GM03348 (cell line): Measurements from ENCODE around the gene CACNA2D1.
"Not testable (repeated sequence)": the region's sequence is repeated elsewhere in the genome, so short reads cannot be mapped to it uniquely, and the experiment has no call there.

ENCODE experiments used
- DNase-seq: peaks from one replicate; pipeline ENCODE4 v3.0.0; 2012; ENCODE audit warnings: low spot score

The CACNA2D1 gene

DNA sequence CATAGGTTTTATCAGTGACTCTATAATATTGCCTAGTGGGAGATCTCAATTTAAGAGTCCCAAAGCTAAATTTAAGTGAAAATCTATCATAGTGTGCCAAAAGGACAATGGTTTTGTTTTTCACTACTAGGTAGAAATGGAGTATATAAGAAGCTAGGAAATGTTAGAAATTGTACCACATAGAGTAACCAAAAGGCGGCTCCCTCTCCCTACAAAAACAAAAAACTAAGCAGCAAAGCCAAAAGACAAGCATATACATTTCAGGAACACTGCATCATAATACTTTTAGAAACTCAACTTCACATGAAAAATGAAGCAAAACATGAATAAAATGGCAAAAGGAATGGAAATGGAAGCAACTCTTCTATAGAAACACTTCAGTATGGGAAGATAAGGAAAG, 271.6 kb downstream of the CACNA2D1 start:
- DNase-seq: no peak

DNA sequence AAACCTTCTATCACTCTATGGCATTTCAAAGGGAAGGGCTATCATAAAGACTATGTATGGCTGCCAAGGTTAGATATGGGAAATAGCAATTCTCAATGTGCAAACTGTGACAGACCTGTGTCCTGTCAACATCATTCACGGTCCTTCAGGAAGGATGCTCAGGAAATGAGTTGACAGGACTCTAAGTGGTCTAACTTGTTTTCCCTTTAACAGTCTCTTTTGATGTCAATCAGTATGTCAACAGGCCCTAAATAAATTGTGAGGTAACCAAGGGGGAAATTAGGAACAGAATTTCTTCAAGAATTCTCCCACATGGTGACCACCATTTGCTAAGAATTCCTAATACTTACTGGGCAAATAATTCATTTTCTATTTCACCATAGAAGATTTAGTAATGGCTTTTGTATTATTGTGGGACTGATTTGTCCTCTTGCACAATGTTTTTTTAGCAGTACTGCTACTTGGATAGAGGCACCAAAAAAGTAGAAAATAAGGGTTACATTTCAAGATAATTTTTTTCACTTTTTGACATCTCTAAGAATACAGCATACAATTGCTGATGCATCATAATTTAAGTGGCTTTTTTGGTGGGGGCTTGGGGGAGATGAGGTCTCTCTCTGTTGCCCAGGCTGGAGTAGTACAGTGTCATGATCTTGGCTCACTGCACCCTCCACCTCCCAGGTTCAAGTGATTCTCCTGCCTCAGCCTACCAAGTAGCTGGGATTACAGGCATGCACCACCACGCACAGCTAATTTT, 275.8 kb downstream of the CACNA2D1 start:
- no peak for DNase-seq

DNA sequence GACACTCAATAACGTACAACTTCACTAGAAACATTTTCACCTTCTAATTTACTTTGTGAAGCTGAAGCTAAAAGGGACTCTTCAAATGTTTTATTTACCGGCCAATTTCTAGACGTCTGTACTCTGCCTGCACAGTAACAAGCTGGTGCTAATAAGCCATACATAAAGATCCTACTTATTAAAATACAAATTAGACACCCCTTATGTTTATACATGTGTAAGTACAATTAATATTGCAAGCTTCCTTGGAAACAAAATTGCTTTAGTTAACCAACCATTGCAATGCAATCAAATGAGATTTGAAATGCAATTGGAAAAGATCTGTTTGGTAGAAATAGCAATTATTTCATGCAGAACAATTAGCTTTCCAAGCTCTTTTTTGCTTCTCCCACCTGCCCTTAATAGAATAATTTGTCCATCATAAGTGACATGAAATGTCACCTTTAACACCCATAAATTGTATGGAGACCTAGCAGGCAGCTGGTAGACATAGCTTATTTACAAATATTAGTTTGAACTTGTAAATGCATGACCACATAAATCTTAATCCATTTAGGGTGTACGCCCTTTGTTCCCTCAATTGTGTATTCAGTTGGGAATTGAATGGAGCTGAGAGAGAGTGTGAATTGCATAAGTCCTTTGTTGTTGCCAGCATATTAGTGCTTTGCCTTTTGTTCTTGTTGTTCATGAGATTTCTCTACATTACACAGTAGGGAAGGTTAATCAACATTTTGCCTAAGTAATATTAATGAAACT, 277.1 kb downstream of the CACNA2D1 start:
- no peak for DNase-seq

DNA sequence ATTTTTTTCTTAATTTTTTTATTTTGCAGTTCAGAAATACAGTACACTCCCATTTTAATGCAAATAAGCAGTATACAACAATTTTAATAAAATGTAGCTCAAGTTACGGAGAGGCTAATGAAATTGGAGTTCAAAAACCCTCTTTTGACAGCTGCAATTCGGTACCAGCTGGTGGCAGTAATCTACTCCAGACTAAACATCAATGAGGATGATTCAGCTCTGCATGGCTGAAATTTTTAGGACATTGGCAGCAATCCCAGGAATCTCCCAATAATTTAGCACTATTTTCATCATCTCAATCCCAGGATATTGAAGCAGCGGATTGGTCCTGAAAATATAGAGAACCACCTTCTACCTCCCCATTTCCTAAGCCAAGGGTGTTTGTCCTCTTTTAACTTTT, 278.8 kb downstream of the CACNA2D1 start:
- peak; percentile 64 for DNase-seq

DNA sequence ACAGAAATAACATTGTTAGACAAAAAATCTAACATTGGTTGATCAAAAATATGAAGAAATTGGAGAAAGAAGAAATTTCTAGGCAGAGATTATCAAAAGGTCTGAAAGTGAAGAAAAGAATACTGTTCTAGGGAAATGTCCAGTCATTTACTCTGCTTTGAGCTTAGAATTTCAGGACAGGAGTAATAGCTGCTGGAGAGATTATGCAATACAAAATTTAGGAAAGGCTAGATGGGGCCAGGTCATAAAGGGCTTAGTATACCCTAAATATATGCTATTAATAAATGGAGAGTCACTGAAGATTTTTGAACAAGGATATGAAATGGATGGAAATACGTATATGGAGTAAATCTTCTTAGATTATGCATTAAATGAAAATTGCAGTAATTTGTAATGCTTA, 279.2 kb downstream of the CACNA2D1 start:
- DNase-seq: no peak

DNA sequence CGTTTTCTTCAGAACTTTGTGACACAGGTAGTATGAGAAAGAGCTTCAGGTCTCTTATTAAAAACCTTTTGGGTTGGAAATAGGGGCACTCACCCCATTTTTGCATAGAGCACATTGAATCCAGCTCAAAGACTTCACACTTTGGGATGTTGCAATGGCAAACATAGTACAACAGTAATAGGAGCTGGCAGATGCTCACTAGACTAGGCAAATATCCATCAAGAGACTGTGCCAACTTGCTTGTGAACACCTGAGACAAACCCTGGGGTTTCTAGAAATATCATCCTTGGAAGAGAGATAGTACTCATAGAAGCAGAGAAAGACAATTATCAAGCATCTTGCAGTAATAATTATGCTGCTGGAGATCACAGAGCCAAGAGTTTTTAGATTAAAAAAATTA, 280.0 kb downstream of the CACNA2D1 start:
- no peak for DNase-seq

DNA sequence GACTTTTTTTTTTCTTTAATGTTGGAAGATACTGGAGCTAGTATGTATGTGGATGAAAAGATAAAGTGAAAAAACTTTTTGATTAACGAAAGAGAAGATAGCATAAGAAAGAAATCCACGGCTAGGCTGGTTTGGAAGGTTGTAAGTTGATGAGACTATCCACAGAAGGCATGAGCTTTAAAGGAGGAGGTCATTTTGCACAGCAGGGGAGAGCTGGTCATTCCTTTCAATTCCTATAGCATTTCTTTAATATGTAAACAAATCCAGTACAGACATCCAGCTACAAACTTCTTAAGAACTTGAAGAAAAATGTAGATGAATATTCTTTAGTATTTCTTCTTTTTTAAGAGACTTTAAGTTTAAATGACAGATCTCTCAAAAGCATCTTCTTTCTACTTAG, 281.3 kb downstream of the CACNA2D1 start:
- no peak for DNase-seq

DNA sequence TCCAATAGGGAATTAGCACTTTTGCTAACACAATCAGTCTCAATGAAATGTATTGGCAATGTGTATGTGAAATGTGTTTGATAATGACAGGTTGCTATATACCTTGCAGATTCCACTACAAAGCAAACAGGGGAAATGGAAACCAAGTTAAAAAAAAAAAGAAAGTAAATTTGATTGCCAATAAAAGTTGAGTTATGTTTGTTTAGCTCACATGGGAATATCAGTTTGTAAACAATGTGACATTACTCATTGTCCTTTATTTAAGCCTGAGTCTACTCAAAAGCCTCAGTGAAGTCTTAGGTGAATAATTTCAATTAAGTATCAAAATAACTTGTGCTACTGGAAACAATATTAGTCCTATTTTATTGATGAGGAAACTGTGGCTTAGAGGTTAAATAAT, 285.2 kb downstream of the CACNA2D1 start:
- DNase-seq: no peak

DNA sequence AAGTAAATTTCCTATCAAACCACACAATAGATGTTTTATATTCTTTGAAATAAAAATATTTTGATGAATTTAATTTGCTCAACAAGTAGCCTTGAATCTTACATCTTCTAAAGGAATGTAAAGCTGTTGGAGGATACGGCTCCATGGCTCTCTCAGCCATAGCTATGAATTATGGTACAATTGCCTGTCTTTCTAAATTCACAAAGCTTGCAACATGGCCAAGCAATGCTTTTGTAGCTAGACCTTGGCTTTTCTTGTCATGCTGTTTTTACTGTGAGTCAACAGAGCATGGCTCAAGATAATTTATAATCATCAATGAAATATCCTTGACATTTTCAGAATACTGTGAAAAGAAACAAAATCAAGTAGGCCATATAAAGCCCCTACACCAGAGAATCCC, 286.7 kb downstream of the CACNA2D1 start:
- no peak for DNase-seq

DNA sequence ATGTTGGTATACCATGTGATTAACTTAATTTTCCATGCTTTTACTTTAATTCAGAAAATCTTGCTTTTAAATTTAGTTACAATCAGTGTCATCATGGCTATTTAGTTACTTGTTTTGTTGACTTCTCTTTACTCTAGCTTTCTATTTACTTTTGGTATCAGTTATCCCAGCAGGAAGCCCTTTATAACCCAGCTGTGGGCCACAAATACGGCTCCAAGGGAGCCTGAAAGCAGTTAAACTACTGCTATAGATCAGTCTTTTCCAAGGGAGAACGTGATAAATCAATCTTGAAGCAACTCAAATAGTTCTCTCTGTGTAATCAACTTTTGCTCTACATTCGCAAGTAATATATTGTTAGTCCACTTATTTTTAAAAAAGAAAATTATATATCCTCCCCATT, 287.4 kb downstream of the CACNA2D1 start:
- no peak for DNase-seq

DNA sequence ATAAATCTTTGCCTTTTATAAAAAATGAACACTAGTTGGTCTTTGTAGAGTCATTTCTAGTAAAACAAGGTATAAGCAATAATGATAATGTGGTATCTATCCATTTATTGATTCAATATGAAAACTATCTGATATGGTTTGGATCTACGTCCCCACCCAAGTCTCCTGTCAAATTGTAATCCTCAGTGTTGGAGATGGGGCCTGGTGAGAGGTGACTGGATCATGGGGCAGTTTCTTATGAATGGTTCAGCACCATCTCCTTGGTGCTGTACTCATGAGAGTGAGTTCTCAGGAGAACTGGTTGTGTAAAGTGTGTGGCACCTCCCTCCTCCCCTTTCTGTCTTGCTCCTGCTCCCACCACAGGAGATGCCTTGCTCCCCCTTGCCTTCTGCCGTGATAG, 288.8 kb downstream of the CACNA2D1 start:
- DNase-seq: no peak

DNA sequence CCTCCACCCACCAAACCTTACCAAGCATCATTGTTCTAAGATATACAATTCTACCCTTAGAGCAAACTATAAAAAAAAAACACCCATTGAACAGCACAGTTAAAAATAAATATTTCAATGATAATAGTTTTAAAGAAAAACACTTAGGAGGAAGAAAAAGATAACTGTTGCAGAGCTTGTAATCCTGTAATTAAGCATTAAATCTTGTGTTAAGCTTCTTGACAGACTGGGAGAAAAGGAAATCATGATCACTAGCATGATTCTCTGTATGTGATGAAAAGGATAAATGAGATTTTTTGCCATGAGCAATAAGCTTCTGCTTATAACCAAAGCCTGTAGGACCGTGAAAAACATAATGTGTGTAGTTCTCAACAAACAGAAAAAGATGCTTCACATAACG, 289.8 kb downstream of the CACNA2D1 start:
- DNase-seq: no peak

DNA sequence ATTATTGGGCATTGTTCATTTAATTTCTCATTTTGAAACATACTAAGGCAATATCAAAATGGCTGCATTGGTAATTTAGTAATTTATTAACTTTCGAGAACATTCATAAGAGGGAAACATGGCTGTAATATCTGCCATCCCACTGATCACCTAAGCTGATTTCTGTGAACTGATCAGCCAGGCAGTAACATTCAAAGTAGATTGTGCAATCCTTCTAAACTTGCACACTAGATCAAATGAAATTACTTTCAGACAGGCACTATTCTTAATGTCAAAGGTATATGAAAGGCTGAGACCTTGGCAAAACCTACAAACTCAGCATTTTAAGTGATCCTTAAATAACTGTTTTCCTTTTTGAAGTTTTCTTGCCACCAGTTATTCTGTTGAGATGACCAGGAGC, 290.7 kb downstream of the CACNA2D1 start:
- no peak for DNase-seq

DNA sequence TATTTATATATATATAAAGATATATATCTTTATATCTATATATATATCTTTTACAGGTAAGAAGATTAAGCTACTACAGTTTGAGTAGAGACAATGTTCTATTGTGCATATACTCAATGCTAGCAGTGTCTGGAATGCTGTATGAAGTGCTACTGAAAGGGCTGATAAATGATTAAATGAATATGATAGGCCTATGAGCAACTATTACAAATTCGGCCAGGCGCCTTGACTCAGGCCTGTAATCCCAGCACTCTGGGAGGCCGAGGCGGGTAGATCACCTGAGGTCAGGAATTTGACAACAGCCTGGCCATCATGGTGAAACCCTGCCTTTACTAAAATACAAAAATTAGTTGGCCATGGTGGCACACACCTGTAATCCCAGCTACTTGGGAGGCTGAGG, 297.1 kb downstream of the CACNA2D1 start:
- no peak for DNase-seq

DNA sequence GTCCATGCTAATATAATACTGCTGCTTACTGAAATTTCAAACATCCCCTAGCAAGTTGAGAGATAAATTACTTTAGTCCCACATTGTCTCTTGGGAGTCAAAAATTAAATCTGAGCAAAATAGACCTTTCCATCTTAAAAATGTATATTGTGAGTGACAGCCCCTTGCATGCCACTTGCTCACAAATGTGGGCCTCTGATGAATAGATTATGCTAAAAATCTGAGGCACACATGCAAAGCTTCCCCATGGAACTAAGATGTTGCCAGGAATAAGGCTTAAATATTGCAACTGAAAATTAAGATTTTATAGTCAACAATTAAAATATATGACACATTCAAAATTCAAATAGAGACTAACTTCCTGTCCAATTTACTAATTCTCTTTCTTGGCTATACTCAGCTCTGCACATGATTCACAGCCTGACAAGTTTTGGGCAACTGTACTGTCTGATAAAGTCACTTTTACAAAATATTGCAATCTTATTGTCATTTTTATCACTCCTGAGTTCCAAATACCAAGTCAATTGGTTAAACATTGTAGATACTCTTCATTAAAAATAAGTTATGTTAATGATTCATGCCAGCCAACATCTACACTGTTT, 301.2 kb downstream of the CACNA2D1 start:
- no peak for DNase-seq

DNA sequence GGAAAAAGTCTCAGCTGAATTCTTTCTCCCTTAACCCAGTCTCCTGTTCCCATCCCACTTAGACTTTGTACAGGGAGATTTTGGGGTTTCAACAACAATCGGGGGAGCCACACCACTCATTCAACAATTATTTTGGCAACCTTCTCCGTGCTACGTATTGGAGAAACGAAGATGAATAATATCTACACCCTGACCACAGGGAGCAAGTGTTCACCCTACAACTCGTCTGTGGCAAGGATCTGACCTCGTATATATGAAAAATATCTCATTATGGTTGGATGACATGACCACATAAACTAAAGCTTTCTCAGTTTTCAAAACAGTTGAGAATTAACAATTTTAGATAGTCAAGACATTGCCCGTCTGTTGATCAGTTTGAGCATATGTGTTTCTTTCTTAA, 302.1 kb downstream of the CACNA2D1 start:
- DNase-seq: no peak

DNA sequence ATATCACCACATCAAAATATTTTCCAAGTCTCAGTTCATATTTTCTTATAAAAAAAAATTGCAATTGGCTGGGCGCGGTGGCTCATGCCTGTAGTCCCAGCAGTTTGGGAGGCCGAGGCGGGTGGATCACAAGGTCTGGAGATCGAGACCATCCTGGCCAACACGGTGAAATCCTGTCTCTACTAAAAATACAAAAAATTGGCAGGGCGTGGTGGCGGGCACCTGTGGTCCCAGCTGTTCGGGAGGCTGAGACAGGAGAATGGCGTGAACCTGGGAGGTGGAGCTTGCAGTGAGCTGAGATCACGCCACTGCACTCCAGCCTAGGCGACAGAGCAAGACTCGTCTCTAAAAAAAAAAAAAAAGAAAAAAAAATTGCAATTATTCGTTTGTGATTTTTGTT, 303.0 kb downstream of the CACNA2D1 start:
- DNase-seq: not testable (repeated sequence)

DNA sequence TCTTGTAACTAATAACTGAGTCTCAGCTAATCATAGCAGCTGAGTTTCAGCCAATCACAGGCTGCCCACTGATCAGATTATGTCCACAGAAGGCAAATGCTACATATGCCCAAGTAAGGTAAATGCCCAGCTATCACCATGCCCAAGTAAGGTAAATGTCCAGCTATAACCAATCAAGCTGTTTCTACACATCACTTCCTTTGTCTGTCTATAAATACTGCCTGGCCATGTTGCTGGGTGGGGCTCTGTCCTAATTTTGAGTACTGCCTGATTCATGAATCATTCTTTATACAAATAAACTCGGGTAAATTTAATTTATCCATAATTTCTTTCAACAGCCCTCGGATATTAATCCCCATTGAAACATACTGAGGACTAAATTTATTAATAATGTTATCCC, 312.4 kb downstream of the CACNA2D1 start:
- DNase-seq: no peak

DNA sequence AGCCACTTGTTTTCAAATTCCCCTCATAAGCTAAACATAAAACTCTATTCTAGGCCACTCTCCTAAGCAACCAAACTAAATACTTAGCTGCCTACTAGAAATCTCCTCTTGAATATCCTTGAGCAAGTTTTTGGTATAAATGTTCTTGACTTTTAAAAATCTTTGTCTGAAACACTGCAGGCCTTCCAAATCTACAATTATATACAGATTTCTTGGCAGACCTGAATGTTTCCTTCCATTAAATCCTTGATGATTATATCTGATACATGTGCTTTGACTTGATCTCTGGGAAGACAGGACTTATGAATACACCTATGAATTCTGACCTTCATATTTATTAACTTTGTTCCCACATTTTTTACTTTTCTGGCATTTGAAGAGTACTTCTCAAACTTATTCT, 314.5 kb downstream of the CACNA2D1 start:
- DNase-seq: no peak

DNA sequence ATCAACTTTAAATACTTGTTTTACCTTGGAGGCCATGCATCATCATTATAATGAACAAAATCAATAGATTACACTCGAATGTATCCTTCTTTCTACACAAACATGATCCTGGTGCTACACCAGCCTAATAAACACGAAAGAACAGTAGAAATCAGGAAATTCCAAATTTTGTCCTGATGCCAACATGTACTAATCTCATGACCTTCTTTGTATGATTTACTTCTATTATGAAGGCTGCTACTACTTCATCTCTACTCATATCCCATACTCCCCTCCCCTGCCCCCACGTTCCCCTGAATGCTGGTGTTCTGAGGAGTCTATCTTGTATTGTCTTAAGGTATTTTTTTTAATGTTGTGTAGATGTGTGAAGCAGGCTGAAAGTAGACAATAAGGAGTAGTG, 315.0 kb downstream of the CACNA2D1 start:
- DNase-seq: no peak

DNA sequence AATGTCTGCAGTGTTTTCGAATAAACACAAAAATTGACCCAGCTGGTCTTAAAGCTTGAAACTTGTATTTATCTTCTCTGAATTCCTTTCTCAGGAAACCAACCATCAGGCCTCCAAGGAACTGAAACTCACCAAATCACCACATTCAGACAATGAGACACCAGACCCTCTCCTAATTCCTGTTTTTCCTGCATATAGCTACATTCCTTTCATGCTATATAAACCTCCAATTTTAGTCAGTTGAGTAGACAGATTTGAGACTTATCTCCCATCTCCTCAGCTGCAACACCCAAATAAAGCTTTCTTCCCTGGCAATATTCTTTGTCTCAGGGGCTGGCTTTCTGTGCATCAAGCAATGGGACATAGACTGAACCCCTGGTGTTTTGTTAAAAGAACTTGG, 317.0 kb downstream of the CACNA2D1 start:
- DNase-seq: no peak

DNA sequence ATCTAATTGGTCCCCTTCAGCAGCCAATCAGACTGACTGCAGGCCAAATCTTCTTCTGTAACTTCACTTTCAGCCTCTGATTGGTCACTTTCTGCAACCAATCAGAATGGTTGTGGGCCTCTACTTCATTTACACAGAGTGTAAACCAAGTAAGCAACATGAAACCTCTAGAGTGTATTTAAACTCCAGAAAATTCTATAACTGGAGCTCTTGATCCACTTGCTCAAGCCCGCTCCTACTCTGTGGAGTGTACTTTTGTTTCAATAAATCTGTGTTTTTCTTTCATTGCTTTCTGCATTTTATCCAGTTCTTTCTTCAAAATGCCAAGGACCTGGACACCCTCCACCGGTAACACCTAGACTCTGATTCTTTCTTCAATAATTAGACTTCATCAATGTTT, 319.1 kb downstream of the CACNA2D1 start:
- DNase-seq: no peak

DNA sequence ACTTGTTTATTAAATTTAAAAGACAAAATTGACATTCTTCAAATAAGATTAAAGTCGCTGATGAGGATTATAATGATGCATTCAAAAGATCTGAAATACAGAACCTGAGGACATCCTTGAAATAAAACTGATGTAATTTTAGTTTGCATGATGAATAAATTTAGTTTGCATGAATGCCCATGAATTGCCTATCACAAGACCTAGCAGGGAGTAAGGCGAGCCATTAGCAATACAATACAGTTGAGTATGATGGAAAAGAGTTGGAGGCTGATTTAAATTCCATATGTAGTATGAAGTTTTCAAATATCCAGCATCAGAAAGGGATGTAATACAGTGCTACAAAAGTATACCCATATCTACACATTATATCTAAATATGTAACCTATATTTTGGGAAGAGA, 321.3 kb downstream of the CACNA2D1 start:
- DNase-seq: no peak
